Adrenal gland (tissue), 5 donors: ENCODE measurements around the gene PAXIP1.

ENCODE experiments used
- CTCF ChIP-seq, 6 experiments: fragments of 450-650 bp in 4 of 6; fragments of 200-600 bp in 2 of 6; sonication (generic) in 1 of 6; IDR thresholded peaks; 1 replicate in 5 of 6; 2 replicates in 1 of 6; pipeline versions ENCODE4 v1.5.1 to v1.8.0; 2016 to 2021; ENCODE audit warnings: antibody characterized with exemption in 6 of 6, mild to moderate bottlenecking in 2 of 6, moderate library complexity in 1 of 6
- POLR2A ChIP-seq, 2 donors: fragments of 450-650 bp; IDR thresholded peaks; one replicate each; pipeline ENCODE4 v1.6.1; 2017; ENCODE audit warnings: antibody characterized with exemption in 2 of 2, mild to moderate bottlenecking in 2 of 2, moderate library complexity in 1 of 2
- donor health status: DM: no; HTN: no; CAD: no.

- TF ChIP-seq POLR2A (IDR thresholded peaks at IDR 0.05), result no peak
- TF ChIP-seq CTCF (IDR thresholded peaks at IDR 0.05), result no peak
These were observed 15.4 kb downstream of the PAXIP1 start for GRCh38 chr7:154987571-154987970.
